Stimulated activated naive B cell treated with anti-CD40 and anti-IgM and Interleukin-4, amounts not matched to agents 10 μg/mL and 1 μg/mL and 100 μg/mL, for 72 hours (primary cell): ENCODE measurements around the gene SOS1.
"Not testable (repeated sequence)": the region's sequence is repeated elsewhere in the genome, so short reads cannot be mapped to it uniquely, and the experiment has no call there.

Experiments used
- ATAC-seq, 2 donors: fragments of 150-1000 bp; cut with Tn5 transposase; replicated peaks; 2 replicates each; pipeline ENCODE4 v1.10.0; 2021; ENCODE audit warnings: moderate library complexity in 1 of 2
- DNase-seq: peaks from one replicate; pipeline ENCODE4 v3.0.0; 2021
- H3K27ac Mint-ChIP-seq: one replicate; pipeline ENCODE4 v1.8.0; 2022; ENCODE audit warnings: mild to moderate bottlenecking, mixed read lengths
- H3K27me3 Mint-ChIP-seq, 2 donors: one replicate each; pipeline ENCODE4 v1.8.0; 2022; ENCODE audit warnings: mixed read lengths in 2 of 2
- H3K36me3 Mint-ChIP-seq, 2 donors: one replicate each; pipeline ENCODE4 v1.8.0; 2022; ENCODE audit warnings: mixed read lengths in 2 of 2, mild to moderate bottlenecking in 1 of 2
- H3K4me1 Mint-ChIP-seq, 2 donors: one replicate each; pipeline ENCODE4 v1.8.0; 2022; ENCODE audit warnings: mixed read lengths in 2 of 2, mild to moderate bottlenecking in 1 of 2
- H3K4me3 Mint-ChIP-seq, 2 donors: one replicate each; pipeline ENCODE4 v1.8.0; 2022; ENCODE audit warnings: mild to moderate bottlenecking in 2 of 2, mixed read lengths in 2 of 2, moderate library complexity in 1 of 2
- H3K9me3 Mint-ChIP-seq, 2 donors: one replicate each; pipeline ENCODE4 v1.8.0; 2022; ENCODE audit warnings: mixed read lengths in 2 of 2, mild to moderate bottlenecking in 1 of 2

Gene SOS1

GRCh38 chr2:39061280-39061679 is 59.6 kb downstream of the SOS1 start:
- Mint-ChIP-seq H3K4me3 (no peak overlapping the region), H3K9me3 (no peaks in the 10 kb centered on the region), H3K27ac (peak overlapping the region; percentile 65), H3K27me3 (no peaks in the 10 kb centered on the region), H3K4me1 (peaks cover 4 to 7% of the 10 kb centered on the region in 2 donors), H3K36me3 (peaks cover 2 to 6% of the 10 kb centered on the region in 2 donors)
- no peak for ATAC-seq
- no peak for DNase-seq

- Mint-ChIP-seq H3K36me3 (peaks cover 4 to 6% of the 10 kb centered on the region in 2 donors), H3K27ac (no peak overlapping the region), H3K9me3 (no peaks in the 10 kb centered on the region), H3K4me3 (no peak overlapping the region), H3K4me1 (peaks cover 2 to 7% of the 10 kb centered on the region in 2 donors), H3K27me3 (no peaks in the 10 kb centered on the region)
- no peak for ATAC-seq
- no peak for DNase-seq
Observed at GRCh38 chr2:39059366-39059952, 61.4 kb downstream of the SOS1 start.

- Mint-ChIP-seq H3K4me3 (no peak overlapping the region), H3K27ac (no peak overlapping the region)
- no peak for ATAC-seq
Observed at GRCh38 chr2:39058101-39058500, 62.8 kb downstream of the SOS1 start.

GRCh38 chr2:39052665-39053064 is 68.2 kb downstream of the SOS1 start:
- H3K4me1 Mint-ChIP-seq, ATAC-seq, H3K27me3 Mint-ChIP-seq, DNase-seq, H3K27ac Mint-ChIP-seq, H3K9me3 Mint-ChIP-seq, H3K4me3 Mint-ChIP-seq: not testable (repeated sequence)
- peaks cover 16 to 32% of the 10 kb centered on the region in 2 donors for H3K36me3 Mint-ChIP-seq

More at GRCh38 chr2:39058101-39058500, 62.8 kb downstream of the SOS1 start:
- Mint-ChIP-seq H3K27me3 (no peaks in the 10 kb centered on the region), H3K4me1 (peaks cover 0 to 2% of the 10 kb centered on the region in 2 donors), H3K36me3 (peaks cover 6 to 8% of the 10 kb centered on the region in 2 donors), H3K9me3 (no peaks in the 10 kb centered on the region)
- no peak for DNase-seq

- ATAC-seq (no peak), DNase-seq (no peak)
- H3K9me3 Mint-ChIP-seq: no peaks in the 10 kb centered on the region
- no peaks in the 10 kb centered on the region for H3K4me1 Mint-ChIP-seq
- peaks cover 24 to 45% of the 10 kb centered on the region in 2 donors for H3K36me3 Mint-ChIP-seq
- H3K27ac Mint-ChIP-seq: no peak overlapping the region
- H3K27me3 Mint-ChIP-seq: no peaks in the 10 kb centered on the region
- no peak overlapping the region for H3K4me3 Mint-ChIP-seq
Observed at GRCh38 chr2:39050109-39050508, 70.7 kb downstream of the SOS1 start.

GRCh38 chr2:39039072-39039471 is 81.8 kb downstream of the SOS1 start:
- no peaks in the 10 kb centered on the region for H3K27me3 Mint-ChIP-seq

GRCh38 chr2:39033980-39034379 is 86.9 kb downstream of the SOS1 start:
- DNase-seq (no peak), ATAC-seq (no peak)
- Mint-ChIP-seq H3K27me3 (no peaks in the 10 kb centered on the region), H3K4me1 (peaks cover 0 to 6% of the 10 kb centered on the region in 2 donors), H3K9me3 (no peaks in the 10 kb centered on the region), H3K27ac (no peak overlapping the region), H3K36me3 (peaks cover 11 to 19% of the 10 kb centered on the region in 2 donors), H3K4me3 (no peak overlapping the region)

More at GRCh38 chr2:39039072-39039471, 81.8 kb downstream of the SOS1 start:
- H3K9me3 Mint-ChIP-seq: no peaks in the 10 kb centered on the region
- H3K36me3 Mint-ChIP-seq: peaks cover 3 to 15% of the 10 kb centered on the region in 2 donors
- no peak for DNase-seq
- no peak overlapping the region for H3K4me3 Mint-ChIP-seq
- ATAC-seq: no peak
- H3K4me1 Mint-ChIP-seq: no peaks in the 10 kb centered on the region
- no peak overlapping the region for H3K27ac Mint-ChIP-seq

- Mint-ChIP-seq H3K27me3 (no peaks in the 10 kb centered on the region), H3K36me3 (peaks cover 15 to 18% of the 10 kb centered on the region in 2 donors), H3K9me3 (no peaks in the 10 kb centered on the region), H3K4me1 (peaks cover 0 to under 1% of the 10 kb centered on the region in 2 donors), H3K27ac (no peak overlapping the region), H3K4me3 (no peak overlapping the region)
- DNase-seq (no peak), ATAC-seq (no peak)
Observed at GRCh38 chr2:39027421-39027820, 93.4 kb downstream of the SOS1 start.

- Mint-ChIP-seq H3K36me3 (peaks cover 10 to 12% of the 10 kb centered on the region in 2 donors), H3K27me3 (no peaks in the 10 kb centered on the region), H3K4me3 (no peak overlapping the region), H3K9me3 (no peaks in the 10 kb centered on the region), H3K4me1 (no peaks in the 10 kb centered on the region), H3K27ac (no peak overlapping the region)
- no peak for DNase-seq
- ATAC-seq: no peak
Observed at GRCh38 chr2:39024833-39025232, 96.0 kb downstream of the SOS1 start.

- H3K27me3 Mint-ChIP-seq: no peaks in the 10 kb centered on the region
- DNase-seq (no peak), ATAC-seq (no peak)
- peaks cover 15 to 17% of the 10 kb centered on the region in 2 donors for H3K36me3 Mint-ChIP-seq
- no peaks in the 10 kb centered on the region for H3K9me3 Mint-ChIP-seq
- no peak overlapping the region for H3K27ac Mint-ChIP-seq
- no peak overlapping the region for H3K4me3 Mint-ChIP-seq
- H3K4me1 Mint-ChIP-seq: no peaks in the 10 kb centered on the region
Observed at GRCh38 chr2:39023649-39024048, 97.2 kb downstream of the SOS1 start.

GRCh38 chr2:39022642-39023235 is 98.1 kb downstream of the SOS1 start:
- Mint-ChIP-seq H3K27ac (no peak overlapping the region), H3K9me3 (no peaks in the 10 kb centered on the region), H3K4me1 (no peaks in the 10 kb centered on the region), H3K4me3 (no peak overlapping the region), H3K36me3 (peaks cover 10 to 11% of the 10 kb centered on the region in 2 donors), H3K27me3 (no peaks in the 10 kb centered on the region)
- DNase-seq (no peak), ATAC-seq (no peak)

GRCh38 chr2:39020383-39020782 is 100.5 kb downstream of the SOS1 start:
- Mint-ChIP-seq H3K4me1 (no peaks in the 10 kb centered on the region), H3K27ac (no peak overlapping the region), H3K9me3 (no peaks in the 10 kb centered on the region), H3K4me3 (no peak overlapping the region), H3K27me3 (no peaks in the 10 kb centered on the region), H3K36me3 (peaks cover 10 to 11% of the 10 kb centered on the region in 2 donors)
- DNase-seq (no peak), ATAC-seq (no peak)

- H3K27ac Mint-ChIP-seq: no peak overlapping the region
- H3K27me3 Mint-ChIP-seq: no peaks in the 10 kb centered on the region
- no peak for DNase-seq
- H3K4me1 Mint-ChIP-seq: no peaks in the 10 kb centered on the region
- H3K9me3 Mint-ChIP-seq: no peaks in the 10 kb centered on the region
- H3K36me3 Mint-ChIP-seq: peaks cover 10 to 11% of the 10 kb centered on the region in 2 donors
- H3K4me3 Mint-ChIP-seq: no peak overlapping the region
- no peak for ATAC-seq
Observed at GRCh38 chr2:39018638-39019037, 102.2 kb downstream of the SOS1 start.

- H3K4me3 Mint-ChIP-seq: no peak overlapping the region
- ATAC-seq (no peak), DNase-seq (no peak)
- H3K9me3 Mint-ChIP-seq: no peaks in the 10 kb centered on the region
- no peaks in the 10 kb centered on the region for H3K27me3 Mint-ChIP-seq
- no peak overlapping the region for H3K27ac Mint-ChIP-seq
- no peaks in the 10 kb centered on the region for H3K4me1 Mint-ChIP-seq
- H3K36me3 Mint-ChIP-seq: peaks cover 7 to 11% of the 10 kb centered on the region in 2 donors
Observed at GRCh38 chr2:39017334-39017733, 103.5 kb downstream of the SOS1 start.

- Mint-ChIP-seq H3K9me3 (no peaks in the 10 kb centered on the region), H3K4me3 (no peak overlapping the region), H3K27ac (no peak overlapping the region), H3K36me3 (peaks cover 12 to 20% of the 10 kb centered on the region in 2 donors), H3K4me1 (no peaks in the 10 kb centered on the region), H3K27me3 (no peaks in the 10 kb centered on the region)
- ATAC-seq (no peak), DNase-seq (no peak)
Observed at GRCh38 chr2:39015424-39015823, 105.4 kb downstream of the SOS1 start.
